PFSK-1 (cell line): ENCODE data around the gene RASAL2.

Source experiments
- FOXP2 ChIP-seq: optimal IDR thresholded peaks from 2 replicates; pipeline ENCODE3; 2011; ENCODE audit warnings: borderline replicate concordance, control low read depth, inconsistent platforms; ENCODE audit not compliant: insufficient read depth; ENCODE audit errors: extremely low read length, extremely low read depth
- POLR2AphosphoS5 ChIP-seq: IDR thresholded peaks from 2 replicates; pipeline ENCODE4 v1.6.1; 2012; ENCODE audit warnings: low read depth, mild to moderate bottlenecking, control low read depth, low read length, moderate library complexity
- SIN3A ChIP-seq: IDR thresholded peaks from 2 replicates; pipeline ENCODE4 v1.6.1; 2012; ENCODE audit warnings: mild to moderate bottlenecking, low read length, moderate library complexity, borderline replicate concordance; ENCODE audit not compliant: insufficient read depth
- TAF1 ChIP-seq: IDR thresholded peaks from 2 replicates; pipeline ENCODE4 v1.6.1; 2012; ENCODE audit warnings: low read length, control low read depth, borderline replicate concordance; ENCODE audit not compliant: insufficient read depth
- TF ChIP-seq, protein P1 (sequence below), 2 experiments: IDR thresholded peaks; 2 replicates each; pipeline versions ENCODE4 v1.6.1 to v1.8.0; 2011 to 2012; ENCODE audit warnings: low read depth in 2 of 2, low read length in 2 of 2, control low read depth in 1 of 2, inconsistent platforms in 1 of 2, mild to moderate bottlenecking in 1 of 2, moderate library complexity in 1 of 2; ENCODE audit not compliant: insufficient read depth in 1 of 2

DNA sequence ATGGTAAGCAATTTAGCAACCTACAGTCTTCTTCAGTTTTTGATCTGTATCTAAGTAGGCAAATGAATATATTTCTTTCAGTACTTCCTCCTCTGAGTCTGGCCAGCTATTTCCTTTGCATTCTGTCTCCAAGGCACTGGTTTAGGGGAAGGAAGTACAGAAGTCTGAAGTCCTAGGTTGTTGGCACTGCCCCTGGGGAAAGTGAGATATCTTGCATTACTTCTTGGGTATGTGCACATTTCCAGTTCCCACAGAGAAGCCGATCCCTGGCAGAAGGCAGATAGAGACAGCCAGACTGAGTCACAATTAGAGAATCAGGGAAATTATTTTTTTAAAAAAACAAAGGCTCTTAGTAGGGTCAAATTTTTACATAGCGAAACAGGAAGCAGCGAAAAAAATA lies 98.8 kb downstream of the RASAL2 start:
- TF ChIP-seq POLR2AphosphoS5 (no peak), TAF1 (no peak), SIN3A (no peak), FOXP2 (no peak)
- TF ChIP-seq, protein P1, sequence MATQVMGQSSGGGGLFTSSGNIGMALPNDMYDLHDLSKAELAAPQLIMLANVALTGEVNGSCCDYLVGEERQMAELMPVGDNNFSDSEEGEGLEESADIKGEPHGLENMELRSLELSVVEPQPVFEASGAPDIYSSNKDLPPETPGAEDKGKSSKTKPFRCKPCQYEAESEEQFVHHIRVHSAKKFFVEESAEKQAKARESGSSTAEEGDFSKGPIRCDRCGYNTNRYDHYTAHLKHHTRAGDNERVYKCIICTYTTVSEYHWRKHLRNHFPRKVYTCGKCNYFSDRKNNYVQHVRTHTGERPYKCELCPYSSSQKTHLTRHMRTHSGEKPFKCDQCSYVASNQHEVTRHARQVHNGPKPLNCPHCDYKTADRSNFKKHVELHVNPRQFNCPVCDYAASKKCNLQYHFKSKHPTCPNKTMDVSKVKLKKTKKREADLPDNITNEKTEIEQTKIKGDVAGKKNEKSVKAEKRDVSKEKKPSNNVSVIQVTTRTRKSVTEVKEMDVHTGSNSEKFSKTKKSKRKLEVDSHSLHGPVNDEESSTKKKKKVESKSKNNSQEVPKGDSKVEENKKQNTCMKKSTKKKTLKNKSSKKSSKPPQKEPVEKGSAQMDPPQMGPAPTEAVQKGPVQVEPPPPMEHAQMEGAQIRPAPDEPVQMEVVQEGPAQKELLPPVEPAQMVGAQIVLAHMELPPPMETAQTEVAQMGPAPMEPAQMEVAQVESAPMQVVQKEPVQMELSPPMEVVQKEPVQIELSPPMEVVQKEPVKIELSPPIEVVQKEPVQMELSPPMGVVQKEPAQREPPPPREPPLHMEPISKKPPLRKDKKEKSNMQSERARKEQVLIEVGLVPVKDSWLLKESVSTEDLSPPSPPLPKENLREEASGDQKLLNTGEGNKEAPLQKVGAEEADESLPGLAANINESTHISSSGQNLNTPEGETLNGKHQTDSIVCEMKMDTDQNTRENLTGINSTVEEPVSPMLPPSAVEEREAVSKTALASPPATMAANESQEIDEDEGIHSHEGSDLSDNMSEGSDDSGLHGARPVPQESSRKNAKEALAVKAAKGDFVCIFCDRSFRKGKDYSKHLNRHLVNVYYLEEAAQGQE (IDR thresholded peaks at IDR 0.05; ENCODE audit: insufficient read depth in 1 of 2, low read depth in 2 of 2, low read length in 2 of 2), result no peak
